ENCODE data around the gene PMEPA1.

PMEPA1 gene

GRCh38 chr20:57693670-57694329 lies 16.0 kb downstream of the PMEPA1 start:
- DNase-seq, result peak in 1 of 51 donors; percentile 14

GRCh38 chr20:57693002-57693582 lies 16.7 kb downstream of the PMEPA1 start:
- DNase-seq, result no peak

GRCh38 chr20:57692393-57692792 lies 17.4 kb downstream of the PMEPA1 start:
- DNase-seq, result no peak

- DNase-seq, result no peak
Measured at GRCh38 chr20:57691699-57692098, 18.1 kb downstream of the PMEPA1 start.

GRCh38 chr20:57690525-57690924 lies 19.3 kb downstream of the PMEPA1 start:
- DNase-seq, result no peak

- no peak for DNase-seq
Measured at GRCh38 chr20:57689745-57690481, 19.9 kb downstream of the PMEPA1 start.

- DNase-seq, result peak in 33 of 51 donors; percentile 15 to 78 (median 44)
Measured at GRCh38 chr20:57688864-57689263, 21.0 kb downstream of the PMEPA1 start.

GRCh38 chr20:57688295-57688694 lies 21.5 kb downstream of the PMEPA1 start:
- no peak for DNase-seq

GRCh38 chr20:57686931-57687652 lies 22.7 kb downstream of the PMEPA1 start:
- no peak for DNase-seq

GRCh38 chr20:57685146-57685758 lies 24.6 kb downstream of the PMEPA1 start:
- DNase-seq, result peak in 7 of 51 donors; percentile 13 to 40 (median 22)

- DNase-seq, result no peak
Measured at GRCh38 chr20:57684808-57685140, 25.0 kb downstream of the PMEPA1 start.

- no peak for DNase-seq
Measured at GRCh38 chr20:57683881-57684807, 25.7 kb downstream of the PMEPA1 start.

GRCh38 chr20:57683287-57683686 lies 26.5 kb downstream of the PMEPA1 start:
- DNase-seq, result no peak

GRCh38 chr20:57682184-57683101 lies 27.4 kb downstream of the PMEPA1 start:
- DNase-seq, result peak in 1 of 51 donors; percentile 21

- no peak for DNase-seq
Measured at GRCh38 chr20:57680934-57681914, 28.6 kb downstream of the PMEPA1 start.

GRCh38 chr20:57680131-57680716 lies 29.6 kb downstream of the PMEPA1 start:
- no peak for DNase-seq

GRCh38 chr20:57679113-57679512 lies 30.7 kb downstream of the PMEPA1 start:
- no peak for DNase-seq

GRCh38 chr20:57678340-57678739 lies 31.5 kb downstream of the PMEPA1 start:
- peak in 18 of 51 donors; percentile 12 to 46 (median 24) for DNase-seq

Measured in hypothalamus (tissue), 51 donors.